HG03025 (cell line): Measurements from ENCODE around the gene HDAC9.

Experiments used
- ATAC-seq: cut with Tn5 transposase; IDR thresholded peaks from one replicate; pipeline ENCODE4 v1.9.1; 2021; ENCODE audit warnings: mild to moderate bottlenecking, moderate library complexity; ENCODE audit not compliant: unreplicated experiment, low FRiP score

Gene HDAC9

GRCh38 chr7:18521236-18521589 lies 25.7 kb downstream of the HDAC9 start:
- no peak for ATAC-seq

DNA sequence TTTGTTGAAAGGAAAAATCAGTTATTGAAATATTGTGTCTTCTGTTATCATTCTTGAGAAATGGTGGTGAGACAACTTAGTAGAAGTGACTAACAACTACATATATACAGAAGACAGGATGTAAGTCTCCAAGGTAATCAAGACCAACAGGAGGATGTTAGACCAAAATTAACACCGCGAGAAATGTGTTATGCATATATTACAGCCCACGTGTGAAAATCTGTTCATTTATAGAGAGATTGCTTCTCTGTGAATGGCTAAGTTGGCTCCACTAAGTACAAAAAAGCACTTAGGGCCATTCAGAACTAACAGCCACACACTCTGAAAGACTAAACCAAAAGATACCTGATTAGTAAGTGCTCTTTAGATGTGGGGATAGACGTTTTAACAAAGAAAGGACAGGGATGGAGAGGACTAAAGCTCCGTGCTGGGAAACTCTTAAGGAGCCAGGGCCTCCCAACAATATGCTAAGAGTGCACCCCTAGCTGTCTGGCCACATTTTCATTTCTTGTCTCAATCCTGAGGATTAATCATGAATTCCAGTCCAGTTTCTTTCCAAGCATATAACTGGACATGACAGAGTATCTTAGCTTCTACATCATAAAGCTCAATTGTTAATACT lies 26.5 kb downstream of the HDAC9 start:
- no peak for ATAC-seq

DNA sequence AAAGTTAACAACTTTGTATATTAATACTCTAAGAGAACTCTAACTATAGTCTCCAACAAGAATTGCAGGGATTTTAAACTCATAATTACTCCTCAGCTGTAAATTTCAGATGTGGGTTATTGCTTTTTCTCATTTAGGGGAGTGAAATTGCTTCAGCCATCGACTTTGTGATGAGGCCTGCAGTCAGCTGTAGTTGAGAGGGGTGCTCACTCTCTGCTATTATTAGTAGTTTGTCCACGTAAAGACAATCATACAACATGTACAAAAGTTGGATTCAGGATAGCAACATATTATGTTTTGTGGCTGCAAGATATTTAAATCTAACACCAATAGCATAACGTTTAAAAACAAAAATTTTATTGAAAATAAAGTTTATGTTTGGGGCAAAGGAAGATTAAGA lies 28.7 kb downstream of the HDAC9 start:
- no peak for ATAC-seq

GRCh38 chr7:18526368-18526878 lies 30.9 kb downstream of the HDAC9 start:
- no peak for ATAC-seq

DNA sequence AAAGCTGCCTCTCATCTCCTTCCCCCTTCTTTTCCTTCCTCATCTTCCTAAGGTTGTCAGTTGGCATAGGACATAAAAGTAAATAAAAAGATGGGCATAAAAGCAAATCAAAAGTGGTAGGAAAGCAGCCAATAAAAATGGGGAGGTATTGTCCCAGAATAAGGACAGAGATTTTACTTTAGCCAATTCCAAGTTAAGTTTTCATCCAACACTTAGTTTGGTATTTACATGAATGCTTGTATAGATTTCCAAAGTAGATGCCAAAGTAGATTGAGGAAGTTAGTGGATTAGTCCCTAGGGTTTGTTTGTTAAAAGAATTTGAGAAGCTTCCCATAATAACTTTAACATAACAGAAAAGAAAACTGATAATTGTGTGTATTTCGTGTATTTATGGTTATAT lies 33.7 kb downstream of the HDAC9 start:
- no peak for ATAC-seq

DNA sequence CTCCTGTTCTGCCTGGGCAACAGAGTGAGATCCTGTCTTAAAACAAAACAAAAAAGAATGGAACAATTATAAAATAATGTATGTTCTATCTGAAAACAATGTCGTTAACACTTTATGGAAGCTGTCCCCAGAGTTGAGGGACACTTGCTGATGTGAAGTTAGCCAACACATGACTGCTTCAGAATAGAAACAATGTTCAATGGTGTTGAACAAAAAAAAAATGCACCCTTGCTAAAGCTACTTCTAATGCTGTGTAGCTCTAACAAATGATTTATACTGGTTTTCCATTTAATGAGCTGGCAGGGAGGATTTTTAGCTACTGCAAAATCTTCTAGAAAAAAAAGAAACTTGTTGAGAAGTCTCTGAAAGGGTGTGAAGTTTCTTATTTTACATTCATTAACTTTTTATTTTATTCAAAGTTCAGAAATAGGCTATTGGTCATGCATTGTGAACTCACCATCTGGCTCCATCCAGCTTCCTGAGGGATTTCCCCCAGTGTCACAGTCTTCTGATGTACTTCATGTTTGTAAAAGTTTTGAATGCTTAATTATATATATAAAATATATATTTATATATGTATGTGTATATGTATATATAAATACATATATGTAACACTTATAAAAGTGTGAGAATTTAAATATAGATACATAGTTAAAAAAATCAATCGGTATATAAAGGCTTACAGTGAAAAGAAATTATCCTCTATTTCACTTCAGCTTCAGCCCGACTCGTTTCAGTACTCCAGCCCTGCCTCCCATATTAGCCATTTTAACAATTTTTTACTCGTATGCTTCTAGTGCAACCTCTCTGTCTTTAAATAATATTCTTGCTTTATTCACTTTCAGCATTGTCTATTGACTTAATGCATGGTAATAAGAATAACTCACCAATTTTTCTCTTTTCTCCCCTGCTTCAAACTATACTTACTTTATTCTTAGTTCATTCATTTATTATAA lies 35.0 kb downstream of the HDAC9 start:
- peak; percentile 52 for ATAC-seq

GRCh38 chr7:18531539-18531938 lies 36.0 kb downstream of the HDAC9 start:
- ATAC-seq, result no peak

GRCh38 chr7:18532813-18533212 lies 37.3 kb downstream of the HDAC9 start:
- ATAC-seq, result no peak

DNA sequence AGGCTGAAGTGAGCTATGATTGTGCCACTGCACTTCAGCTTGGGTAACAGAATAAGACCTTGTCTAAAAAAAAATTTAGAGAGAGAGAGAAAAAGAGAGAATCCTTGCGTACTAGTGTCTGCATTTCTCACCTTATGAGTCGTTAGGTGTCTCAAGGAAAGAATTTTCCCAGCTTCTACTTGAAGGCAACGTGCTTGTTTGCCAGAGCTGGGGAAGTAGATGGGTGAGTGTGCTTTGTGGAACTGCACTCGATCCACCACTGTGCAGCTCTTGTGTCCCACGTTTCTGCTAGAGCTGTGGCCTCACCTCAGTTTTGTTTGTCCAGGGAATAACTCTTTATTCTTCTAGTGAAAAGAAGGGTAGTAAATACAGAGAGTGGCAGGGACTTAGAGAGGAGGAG lies 38.9 kb downstream of the HDAC9 start:
- no peak for ATAC-seq

DNA sequence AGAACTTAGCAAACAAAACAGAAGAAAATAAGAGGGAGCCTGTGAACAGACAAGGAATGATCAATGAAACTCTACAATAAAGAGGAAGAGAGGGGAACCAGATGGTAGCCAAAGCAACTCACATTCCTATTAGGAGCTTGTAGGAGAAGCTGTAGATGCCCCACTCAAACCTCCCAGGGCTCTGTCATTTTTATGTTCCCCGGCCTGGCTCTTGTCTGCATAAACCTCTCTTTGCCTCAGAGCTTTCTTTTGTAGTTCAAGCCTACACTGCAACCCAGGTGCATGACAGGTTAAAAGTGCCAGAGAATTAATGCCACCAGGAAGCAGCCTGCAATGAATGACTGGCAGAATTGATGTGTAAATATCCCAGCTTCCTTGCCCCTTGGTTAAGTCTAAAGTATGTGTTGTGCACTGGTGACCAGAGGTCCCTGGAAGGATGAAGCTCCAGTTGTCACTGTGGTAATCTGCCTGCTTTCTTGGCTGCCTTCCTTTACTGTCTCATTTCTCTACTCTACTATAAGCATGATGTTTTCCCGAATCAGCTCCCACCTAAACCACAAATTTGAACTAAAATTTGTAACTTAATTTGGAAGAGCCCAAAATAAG lies 40.4 kb downstream of the HDAC9 start:
- no peak for ATAC-seq

DNA sequence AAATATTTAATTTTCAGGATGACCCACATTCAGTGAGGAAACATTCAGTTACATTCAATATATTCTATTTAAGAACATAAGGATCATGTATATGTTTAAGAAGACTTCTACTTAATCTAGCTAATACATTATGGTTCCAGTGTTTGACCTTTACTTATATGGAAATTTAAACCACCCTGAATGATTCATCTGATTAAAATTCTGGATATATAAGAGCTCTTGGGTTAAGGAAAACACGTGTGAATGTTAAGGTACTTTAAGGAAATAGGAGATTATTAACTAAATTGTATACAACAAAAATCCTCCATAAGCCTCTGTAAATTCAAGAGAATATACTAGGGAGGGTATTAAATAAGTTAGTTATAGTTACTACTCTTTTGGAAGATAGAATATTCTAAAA lies 40.9 kb downstream of the HDAC9 start:
- ATAC-seq, result no peak

- ATAC-seq, result peak; percentile 62
Observed at GRCh38 chr7:18538554-18539250, 43.2 kb downstream of the HDAC9 start.

GRCh38 chr7:18540396-18540795 lies 44.8 kb downstream of the HDAC9 start:
- no peak for ATAC-seq

DNA sequence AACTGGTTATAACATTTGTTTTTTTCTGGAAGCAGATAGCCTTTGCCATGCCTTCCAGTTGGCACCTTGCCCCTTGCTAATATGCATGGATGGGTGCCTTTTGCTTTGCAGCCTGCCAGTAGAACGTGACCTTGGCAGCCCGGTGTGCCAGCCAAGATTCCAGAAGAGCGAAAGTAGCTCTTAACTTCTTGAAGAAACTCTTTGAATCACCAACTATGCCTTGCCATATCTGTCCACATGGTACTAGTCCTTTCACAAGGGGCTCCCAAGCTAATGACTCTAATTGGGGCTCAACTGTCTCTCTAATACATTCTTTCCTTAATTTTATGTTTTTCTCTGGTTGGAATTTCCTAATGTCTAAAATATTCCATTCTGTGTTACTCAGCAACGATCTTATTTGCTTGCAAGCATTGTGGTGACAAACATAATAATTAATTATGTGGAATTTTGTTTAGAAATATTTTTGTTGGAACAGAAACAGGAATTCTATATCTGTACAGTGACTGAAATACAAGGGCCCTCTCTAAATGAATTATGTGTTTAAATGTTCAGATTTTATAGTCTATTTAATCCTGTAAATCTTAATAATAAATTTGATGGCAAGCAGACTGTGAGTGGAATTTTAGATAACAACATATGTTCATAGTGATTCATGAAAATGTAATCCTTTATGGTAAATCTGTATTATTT lies 45.8 kb downstream of the HDAC9 start:
- ATAC-seq, result no peak

DNA sequence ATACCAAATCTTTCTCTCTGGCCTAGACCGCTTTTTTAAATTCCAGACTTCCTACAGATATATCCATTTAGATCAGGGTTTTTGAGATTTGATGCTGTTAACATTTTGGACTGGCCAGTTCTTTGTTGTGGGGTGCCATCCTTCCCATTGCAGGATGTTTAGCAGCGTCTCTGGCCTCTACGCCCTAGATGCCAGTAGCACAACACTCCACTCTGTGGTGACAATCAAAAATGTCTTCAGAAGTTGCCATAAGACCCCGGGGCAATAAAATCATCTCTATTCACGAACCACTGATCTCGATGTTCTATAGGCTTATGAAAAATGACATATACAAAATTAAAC lies 46.3 kb downstream of the HDAC9 start:
- no peak for ATAC-seq

DNA sequence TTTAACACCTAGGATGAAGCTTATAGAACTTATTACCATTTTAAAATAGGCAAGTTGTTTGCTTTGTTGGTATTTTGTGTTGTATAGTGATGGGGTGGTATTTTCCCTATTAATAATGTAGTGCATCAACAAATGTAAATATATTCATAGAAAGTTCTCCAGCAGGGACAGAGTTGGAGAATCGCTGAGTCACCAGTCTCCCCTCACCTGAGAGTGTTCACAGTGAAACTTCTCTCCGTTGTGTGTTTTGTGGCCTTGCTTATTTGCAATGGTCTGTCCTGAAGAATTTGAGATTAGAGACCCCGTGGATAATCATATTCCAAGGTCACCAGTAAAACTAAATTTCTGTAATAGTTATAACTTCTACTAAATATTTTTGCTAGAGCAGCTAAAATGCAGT lies 51.0 kb downstream of the HDAC9 start:
- no peak for ATAC-seq

GRCh38 chr7:18547509-18548187 lies 52.1 kb downstream of the HDAC9 start:
- ATAC-seq, result no peak

DNA sequence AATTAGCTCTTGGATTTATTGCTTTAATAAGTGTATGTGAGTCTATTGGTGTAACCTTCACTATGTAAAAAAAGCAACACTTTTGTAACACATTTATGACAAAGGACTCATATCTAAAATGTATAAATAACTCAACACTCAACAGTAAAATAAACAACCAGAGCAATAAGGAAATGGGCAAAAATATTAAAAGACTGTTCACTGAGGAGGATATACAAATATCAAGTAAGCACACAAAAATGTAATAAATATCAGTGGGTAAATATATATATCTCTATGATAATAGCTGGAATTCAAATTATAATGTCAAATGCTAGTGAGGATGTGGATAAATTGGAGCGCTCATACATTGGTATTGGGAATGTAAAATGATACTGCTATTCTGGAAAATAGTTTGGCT lies 53.0 kb downstream of the HDAC9 start:
- ATAC-seq, result no peak

- no peak for ATAC-seq
Observed at GRCh38 chr7:18550574-18550973, 55.0 kb downstream of the HDAC9 start.
